ENCODE measurements around the gene TMEM59L. TPM values are rescaled to one million over a fixed set of nuclear protein-coding genes. Genes with fewer than 3 reads are reported as not detected.

TMEM59L gene
- total RNA-seq, 2 experiments from 2014 or later = not detected

- DNase-seq (no peak), ATAC-seq (no peak)
- no peak overlapping the region for H3K27ac Mint-ChIP-seq
- peaks cover 65% of the 10 kb centered on the region for H3K27me3 Mint-ChIP-seq (ENCODE audit: low read depth)
- H3K4me1 Mint-ChIP-seq (ENCODE audit: low read depth) = peaks cover 7% of the 10 kb centered on the region
- H3K4me3 Mint-ChIP-seq = no peak overlapping the region
- CTCF ChIA-PET = no interaction called here
- H3K9me3 Mint-ChIP-seq (ENCODE audit: insufficient read depth) = no peaks in the 10 kb centered on the region
- H3K36me3 Mint-ChIP-seq (ENCODE audit: low read depth) = no peaks in the 10 kb centered on the region
- POLR2A ChIA-PET = no interaction called here
Measured at GRCh38 chr19:18605196-18605545, 7.5 kb upstream of the TMEM59L start.

- peaks cover 7% of the 10 kb centered on the region for H3K4me1 Mint-ChIP-seq (ENCODE audit: low read depth)
- ChIA-PET POLR2A (no interaction called here), CTCF (no interaction called here)
- ATAC-seq (no peak), DNase-seq (no peak)
- peaks cover 69% of the 10 kb centered on the region for H3K27me3 Mint-ChIP-seq (ENCODE audit: low read depth)
- H3K27ac Mint-ChIP-seq = no peak overlapping the region
- no peaks in the 10 kb centered on the region for H3K36me3 Mint-ChIP-seq (ENCODE audit: low read depth)
- H3K9me3 Mint-ChIP-seq (ENCODE audit: insufficient read depth) = no peaks in the 10 kb centered on the region
- H3K4me3 Mint-ChIP-seq = no peak overlapping the region
Measured at GRCh38 chr19:18605546-18606280, 7.0 kb upstream of the TMEM59L start.

GRCh38 chr19:18606281-18607225 is 6.1 kb upstream of the TMEM59L start, which contains the start of gene CRLF1:
TSS of gene CRLF1 (minus strand) at chr19:18606799. CDS start at chr19:18606656, 143 bp downstream.
- DNase-seq (no peak), ATAC-seq (no peak)
- Mint-ChIP-seq H3K36me3 (ENCODE audit: low read depth) (no peaks in the 10 kb centered on the region), H3K27me3 (ENCODE audit: low read depth) (peaks cover 72% of the 10 kb centered on the region), H3K27ac (no peak within 1 kb of the TSS), H3K4me1 (ENCODE audit: low read depth) (peaks cover 12% of the 10 kb centered on the region), H3K9me3 (ENCODE audit: insufficient read depth) (no peaks in the 10 kb centered on the region), H3K4me3 (no peak within 1 kb of the TSS)
- CTCF ChIA-PET = no interaction called here
- POLR2A ChIA-PET = no interaction called here

- ChIA-PET POLR2A (no interaction called here), CTCF (no interaction called here)
- ATAC-seq (no peak), DNase-seq (no peak)
- Mint-ChIP-seq H3K27me3 (ENCODE audit: low read depth) (peaks cover 73% of the 10 kb centered on the region), H3K9me3 (ENCODE audit: insufficient read depth) (no peaks in the 10 kb centered on the region), H3K36me3 (ENCODE audit: low read depth) (no peaks in the 10 kb centered on the region), H3K4me1 (ENCODE audit: low read depth) (peaks cover 17% of the 10 kb centered on the region), H3K27ac (no peak overlapping the region), H3K4me3 (no peak overlapping the region)
Measured at GRCh38 chr19:18607226-18608101, 5.2 kb upstream of the TMEM59L start.

- no peak for ATAC-seq
- H3K9me3 Mint-ChIP-seq (ENCODE audit: insufficient read depth) = no peaks in the 10 kb centered on the region
- CTCF ChIA-PET = no interaction called here
- peaks cover 69% of the 10 kb centered on the region for H3K27me3 Mint-ChIP-seq (ENCODE audit: low read depth)
- POLR2A ChIA-PET = no interaction called here
- peaks cover 17% of the 10 kb centered on the region for H3K4me1 Mint-ChIP-seq (ENCODE audit: low read depth)
- H3K36me3 Mint-ChIP-seq (ENCODE audit: low read depth) = no peaks in the 10 kb centered on the region
- no peak overlapping the region for H3K27ac Mint-ChIP-seq
- DNase-seq = no peak
- no peak overlapping the region for H3K4me3 Mint-ChIP-seq
Measured at GRCh38 chr19:18608102-18608804, 4.4 kb upstream of the TMEM59L start.

GRCh38 chr19:18608805-18609716 is 3.6 kb upstream of the TMEM59L start:
- DNase-seq (no peak), ATAC-seq (no peak)
- POLR2A ChIA-PET = no interaction called here
- CTCF ChIA-PET = interaction anchor here (0.7 kb wide), 1 partner anchor 238 kb away, joined by 3 read pairs; no protein-coding TSS in a partner anchor
- peaks cover 75% of the 10 kb centered on the region for H3K27me3 Mint-ChIP-seq (ENCODE audit: low read depth)
- no peak overlapping the region for H3K27ac Mint-ChIP-seq
- H3K4me3 Mint-ChIP-seq = no peak overlapping the region
- H3K36me3 Mint-ChIP-seq (ENCODE audit: low read depth) = no peaks in the 10 kb centered on the region
- H3K9me3 Mint-ChIP-seq (ENCODE audit: insufficient read depth) = no peaks in the 10 kb centered on the region
- H3K4me1 Mint-ChIP-seq (ENCODE audit: low read depth) = peaks cover 18% of the 10 kb centered on the region

- POLR2A ChIA-PET = no interaction called here
- CTCF ChIA-PET = interaction anchor here (0.7 kb wide), 1 partner anchor 238 kb away, joined by 3 read pairs; no protein-coding TSS in a partner anchor
- ATAC-seq (no peak), DNase-seq (no peak)
- Mint-ChIP-seq H3K9me3 (ENCODE audit: insufficient read depth) (no peaks in the 10 kb centered on the region), H3K27me3 (ENCODE audit: low read depth) (peaks cover 76% of the 10 kb centered on the region), H3K4me3 (no peak overlapping the region), H3K36me3 (ENCODE audit: low read depth) (no peaks in the 10 kb centered on the region), H3K4me1 (ENCODE audit: low read depth) (peaks cover 18% of the 10 kb centered on the region), H3K27ac (no peak overlapping the region)
Measured at GRCh38 chr19:18609717-18610051, 3.0 kb upstream of the TMEM59L start.

- Mint-ChIP-seq H3K27me3 (ENCODE audit: low read depth) (peaks cover 76% of the 10 kb centered on the region), H3K4me3 (no peak overlapping the region)
- POLR2A ChIA-PET = no interaction called here
Measured at GRCh38 chr19:18610245-18610555, 2.5 kb upstream of the TMEM59L start.

GRCh38 chr19:18610556-18611326 is 1.9 kb upstream of the TMEM59L start:
- CTCF ChIA-PET = no interaction called here
- no peaks in the 10 kb centered on the region for H3K9me3 Mint-ChIP-seq (ENCODE audit: insufficient read depth)

More at GRCh38 chr19:18610245-18610555, 2.5 kb upstream of the TMEM59L start:
- ATAC-seq = no peak
- CTCF ChIA-PET = interaction anchor here (0.7 kb wide), 1 partner anchor 237 kb away, joined by 3 read pairs; no protein-coding TSS in a partner anchor
- Mint-ChIP-seq H3K4me1 (ENCODE audit: low read depth) (peaks cover 18% of the 10 kb centered on the region), H3K36me3 (ENCODE audit: low read depth) (no peaks in the 10 kb centered on the region), H3K9me3 (ENCODE audit: insufficient read depth) (no peaks in the 10 kb centered on the region), H3K27ac (no peak overlapping the region)
- DNase-seq = no peak

More at GRCh38 chr19:18610556-18611326, 1.9 kb upstream of the TMEM59L start:
- H3K27ac Mint-ChIP-seq = no peak overlapping the region
- ATAC-seq = no peak
- H3K27me3 Mint-ChIP-seq (ENCODE audit: low read depth) = peaks cover 72% of the 10 kb centered on the region
- no peak overlapping the region for H3K4me3 Mint-ChIP-seq
- POLR2A ChIA-PET = no interaction called here
- DNase-seq = no peak
- no peaks in the 10 kb centered on the region for H3K36me3 Mint-ChIP-seq (ENCODE audit: low read depth)
- H3K4me1 Mint-ChIP-seq (ENCODE audit: low read depth) = peaks cover 18% of the 10 kb centered on the region

Measured in activated CD8-positive, alpha-beta T cell treated with anti-CD3 and anti-CD28 coated beads, Interleukin-2, amount 10 ng/mL, durations not matched to agents 7 days and 5 days (primary cell).